Psoas muscle (tissue), 8 donors: ENCODE measurements around the gene ACAD9. TPM values are rescaled to one million over a fixed set of nuclear protein-coding genes. Genes with fewer than 3 reads are reported as not detected.

Source experiments
- ATAC-seq, 4 donors: fragments of 200-7000 bp; cut with Tn5 transposase; one replicate each; pipeline ENCODE4 v1.9.1; 2020; ENCODE audit warnings: moderate library complexity in 3 of 4, mild to moderate bottlenecking in 2 of 4
- DNase-seq, 2 donors: peaks; one replicate each; pipeline ENCODE4 v3.0.0-alpha.2; 2020
- H3K27ac ChIP-seq: fragments of 200-600 bp; one replicate; pipeline ENCODE4 v1.8.0; 2022
- H3K27me3 ChIP-seq, 3 donors: fragments of 200-600 bp in 1 of 3; one replicate each; pipeline versions ENCODE4 v1.6.1 to v1.8.0; 2013 to 2022; ENCODE audit warnings: low read length in 2 of 3, mild to moderate bottlenecking in 2 of 3, moderate library complexity in 1 of 3; ENCODE audit not compliant: insufficient read depth in 3 of 3
- H3K36me3 ChIP-seq, 2 donors: fragments of 200-600 bp in 1 of 2; one replicate each; pipeline versions ENCODE4 v1.6.1 to v1.8.0; 2013 to 2022; ENCODE audit warnings: low read depth in 1 of 2, mild to moderate bottlenecking in 1 of 2, moderate library complexity in 1 of 2; ENCODE audit not compliant: insufficient read depth in 1 of 2
- H3K4me1 ChIP-seq: fragments of 200-600 bp; one replicate; pipeline ENCODE4 v1.8.0; 2022
- H3K4me3 ChIP-seq: fragments of 200-600 bp; one replicate; pipeline ENCODE4 v1.8.0; 2022; ENCODE audit warnings: mild to moderate bottlenecking
- H3K9me3 ChIP-seq: fragments of 200-600 bp; one replicate; pipeline ENCODE4 v1.8.0; 2022
- WGBS, 3 donors: extraction: QIAGEN DNeasy Blood & Tissue Kit; methylation state at CpG; one replicate each; pipeline versions ENCODE4 v1.1.6 to v1.1.7; 2013; 5-methylcytosine and 5-hydroxymethylcytosine counted together
- intact Hi-C, 2 donors: fragments of 100-400 bp; cut with DNase I; formaldehyde crosslinking; loops; one replicate each; pipeline versions ENCODE4 v1.11.0 to v1.14.2; 2022
- polyA plus RNA-seq, 3 donors: library from polyadenylated mRNA; stranded (reverse); fragments of 200-250 nt; gene quantifications; one replicate each; pipeline ENCODE4 v1.2.3, GENCODE V29; 2013
- total RNA-seq, 4 donors: library from RNA; stranded (reverse); fragmentation: NEBNext Ultra II Directional in 2 of 4; extraction: Animal tissue kit (Norgen Biotek cat#: 25700) in 2 of 4; gene quantifications; one replicate each; pipeline versions ENCODE4 v1.2.1 to v1.2.4, GENCODE V29; 2021 to 2023
- TF ChIP-seq, protein P1 (sequence below): fragments of 200-600 bp; IDR thresholded peaks from one replicate; pipeline ENCODE4 v1.8.0; 2022; ENCODE audit warnings: antibody characterized with exemption
- donor health status: healthy with polysubstance abuse.
- donor health status: DM: no; HTN: no; CAD: no; lungs with moderate emphysema.
- donor health status: Bipolar disorder and iron deficiency.
- donor health status: healthy.
- donor health status: DM: yes; HTN: yes; CAD: no.
- donor health status: DM: no; HTN: no; CAD: no.
- donor health status: DM: no; HTN: no; CAD: no.
- donor health status: DM: yes; HTN: yes; CAD: no.

Gene ACAD9
- total and polyA plus RNA-seq, 7 donors, result 17.0 to 47.8 (median 29.7) TPM

DNA sequence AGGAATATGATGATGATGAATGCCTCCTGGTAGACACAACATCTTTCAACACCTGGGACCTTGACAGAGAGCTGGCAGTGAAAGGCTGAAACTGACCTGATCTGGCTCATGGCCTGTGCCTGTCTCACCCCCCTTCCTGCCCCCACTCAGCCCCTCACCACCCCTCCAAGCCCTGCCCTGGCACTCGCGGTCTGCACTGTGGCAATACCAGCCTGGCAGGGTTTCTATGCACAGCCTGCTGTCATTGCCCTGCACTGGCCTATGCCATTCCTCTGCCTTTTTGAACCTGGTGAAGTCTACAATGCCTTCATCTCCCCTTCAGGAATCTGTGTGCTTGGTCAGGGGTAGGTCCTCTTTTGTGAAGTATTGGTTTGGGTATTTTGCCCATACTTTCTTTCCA is 56.5 kb downstream of the ACAD9 start:
- DNase-seq (no peak), ATAC-seq (no peak)
- WGBS, 3 donors, result 61 to 65% (median 61%) methylated on average over 2 of the region's 2 CpGs
- no peaks in the 10 kb centered on the region for H3K9me3 ChIP-seq
- no peak overlapping the region for H3K27ac ChIP-seq
- intact Hi-C loops, result no loop called here
- no peak overlapping the region for H3K4me3 ChIP-seq
- peaks cover 0 to 14% (median 0%) of the 10 kb centered on the region in 3 donors for H3K27me3 ChIP-seq
- no peaks in the 10 kb centered on the region for H3K4me1 ChIP-seq
- no peaks in the 10 kb centered on the region for H3K36me3 ChIP-seq
- TF ChIP-seq, protein P1, sequence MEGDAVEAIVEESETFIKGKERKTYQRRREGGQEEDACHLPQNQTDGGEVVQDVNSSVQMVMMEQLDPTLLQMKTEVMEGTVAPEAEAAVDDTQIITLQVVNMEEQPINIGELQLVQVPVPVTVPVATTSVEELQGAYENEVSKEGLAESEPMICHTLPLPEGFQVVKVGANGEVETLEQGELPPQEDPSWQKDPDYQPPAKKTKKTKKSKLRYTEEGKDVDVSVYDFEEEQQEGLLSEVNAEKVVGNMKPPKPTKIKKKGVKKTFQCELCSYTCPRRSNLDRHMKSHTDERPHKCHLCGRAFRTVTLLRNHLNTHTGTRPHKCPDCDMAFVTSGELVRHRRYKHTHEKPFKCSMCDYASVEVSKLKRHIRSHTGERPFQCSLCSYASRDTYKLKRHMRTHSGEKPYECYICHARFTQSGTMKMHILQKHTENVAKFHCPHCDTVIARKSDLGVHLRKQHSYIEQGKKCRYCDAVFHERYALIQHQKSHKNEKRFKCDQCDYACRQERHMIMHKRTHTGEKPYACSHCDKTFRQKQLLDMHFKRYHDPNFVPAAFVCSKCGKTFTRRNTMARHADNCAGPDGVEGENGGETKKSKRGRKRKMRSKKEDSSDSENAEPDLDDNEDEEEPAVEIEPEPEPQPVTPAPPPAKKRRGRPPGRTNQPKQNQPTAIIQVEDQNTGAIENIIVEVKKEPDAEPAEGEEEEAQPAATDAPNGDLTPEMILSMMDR, result no peak

DNA sequence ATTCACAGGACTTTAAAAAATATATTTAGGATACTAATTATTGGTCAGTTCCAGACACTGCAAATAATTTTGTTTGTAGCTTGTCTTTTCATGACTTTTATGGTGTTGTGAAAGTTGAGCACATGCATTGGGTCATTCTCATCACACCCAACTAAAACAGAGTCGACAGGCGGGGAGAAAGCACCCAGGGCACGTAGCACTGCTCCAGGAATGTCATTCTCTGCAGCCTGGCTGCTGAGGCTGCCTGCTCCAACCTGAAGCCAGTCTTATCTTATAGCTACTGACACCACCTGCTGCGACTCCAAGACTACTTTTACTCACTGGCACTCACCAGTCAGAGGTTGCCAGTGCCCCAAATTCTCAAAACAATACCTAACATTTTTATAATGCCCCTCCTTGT is 56.9 kb downstream of the ACAD9 start:
- WGBS, 3 donors, result 60 to 63% (median 60%) methylated on average over 4 of the region's 4 CpGs
- no peak for DNase-seq
- Histone ChIP-seq H3K4me1 (no peaks in the 10 kb centered on the region), H3K9me3 (no peaks in the 10 kb centered on the region), H3K36me3 (no peaks in the 10 kb centered on the region), H3K4me3 (no peak overlapping the region), H3K27me3 (peaks cover 0 to 14% (median 0%) of the 10 kb centered on the region in 3 donors), H3K27ac (no peak overlapping the region)
- no peak for ATAC-seq
- intact Hi-C loops, result no loop called here
- TF ChIP-seq, protein P1, result no peak

DNA sequence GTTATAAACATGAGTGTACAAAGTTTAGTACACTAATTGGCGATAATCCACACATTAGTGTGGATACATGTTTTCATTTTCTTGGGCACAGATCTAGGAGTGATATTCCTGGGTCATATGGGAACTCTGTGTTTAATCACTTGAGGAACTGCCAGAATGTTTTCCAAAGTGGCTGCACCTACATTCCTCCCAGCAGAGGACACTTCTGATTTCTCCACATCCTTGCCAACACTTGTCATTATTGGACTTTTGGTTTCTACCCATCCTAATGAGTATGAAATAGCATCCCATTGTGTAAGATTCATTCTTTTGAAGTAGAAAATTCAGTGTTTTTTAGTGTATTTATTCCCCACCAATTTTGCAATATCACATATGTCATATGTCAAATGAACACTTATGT is 60.8 kb downstream of the ACAD9 start:
- H3K9me3 ChIP-seq, result no peaks in the 10 kb centered on the region
- ATAC-seq, result no peak
- TF ChIP-seq, protein P1, result no peak
- intact Hi-C loops, result no loop called here
- no peak overlapping the region for H3K27ac ChIP-seq
- H3K4me3 ChIP-seq, result no peak overlapping the region
- no peak for DNase-seq
- 88 to 100% (median 94%) methylated on average over 1 of the region's 1 CpG for WGBS, 3 donors
- no peaks in the 10 kb centered on the region for H3K27me3 ChIP-seq
- no peaks in the 10 kb centered on the region for H3K4me1 ChIP-seq
- H3K36me3 ChIP-seq, result no peaks in the 10 kb centered on the region

DNA sequence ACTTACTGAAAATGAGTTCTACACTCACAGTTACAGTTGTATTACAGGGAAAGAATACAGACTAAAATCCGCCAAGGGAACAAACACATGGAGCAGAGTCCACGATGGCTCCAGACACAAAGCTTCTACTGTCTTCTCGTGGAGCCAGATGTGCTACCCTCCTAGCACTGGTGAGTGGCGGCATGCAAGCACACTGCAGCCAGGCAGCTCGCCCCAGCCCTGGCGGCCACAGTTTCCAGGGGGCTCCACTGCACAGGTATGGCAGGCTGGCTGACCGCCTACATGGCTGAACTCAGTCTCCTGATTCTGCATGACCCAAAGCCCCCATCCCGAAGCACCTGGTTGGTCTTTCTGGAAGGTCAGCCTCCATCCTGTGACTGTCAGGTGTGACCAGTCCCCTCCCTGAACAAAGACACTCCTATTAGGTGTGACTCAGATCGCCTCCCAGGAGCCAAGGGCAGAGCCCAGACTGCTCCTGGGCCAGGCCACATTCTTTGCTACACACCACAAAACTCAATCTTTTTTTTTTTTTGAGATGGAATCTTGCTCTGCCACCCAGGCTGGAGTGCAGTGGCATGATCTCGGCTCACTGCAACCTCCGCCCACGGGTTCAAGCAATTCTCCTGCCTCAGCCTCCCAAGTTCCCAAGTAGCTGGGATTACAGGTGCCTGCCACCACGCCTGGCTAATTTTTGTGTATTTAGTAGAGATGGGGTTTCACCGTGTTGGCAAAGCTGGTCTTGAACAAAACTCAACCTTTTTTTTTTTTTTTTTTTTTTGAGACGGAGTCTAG is 62.9 kb downstream of the ACAD9 start:
- ATAC-seq, result no peak
- H3K27me3 ChIP-seq, result no peaks in the 10 kb centered on the region
- no peak overlapping the region for H3K4me3 ChIP-seq
- DNase-seq, result no peak
- TF ChIP-seq, protein P1, result no peak
- no peaks in the 10 kb centered on the region for H3K4me1 ChIP-seq
- H3K27ac ChIP-seq, result no peak overlapping the region
- intact Hi-C loops, result no loop called here
- no peaks in the 10 kb centered on the region for H3K36me3 ChIP-seq
- 83% methylated on average over 14 to 15 of the region's 15 CpGs for WGBS, 3 donors
- no peaks in the 10 kb centered on the region for H3K9me3 ChIP-seq
